Calu3 (cell line): ENCODE results near the gene CDH5. TPM values are rescaled to one million over a fixed set of nuclear protein-coding genes. Genes with fewer than 3 reads are reported as not detected.

Experiments
- BruUV-seq: library from RNA; stranded (reverse); fragments of 400-500 nt; replicated peaks from 2 replicates; lab custom pipeline; 2021; lab: Mats Ljungman, UMichigan
- CTCF ChIA-PET: fragments of 300-600 bp; sonication (Branson Sonifier 250); formaldehyde crosslinking; loops from one replicate; lab custom pipeline; 2022; ENCODE audit warnings: antibody characterized with exemption; lab: Charles Lee
- DNase-seq: peaks from one replicate; pipeline ENCODE4 v3.0.0; 2022
- H3K27ac Mint-ChIP-seq: one replicate; pipeline ENCODE4 v1.8.0; 2022; ENCODE audit warnings: mixed read lengths; ENCODE audit not compliant: unreplicated experiment
- H3K27me3 Mint-ChIP-seq: one replicate; pipeline ENCODE4 v1.8.0; 2022; ENCODE audit warnings: mixed read lengths; ENCODE audit not compliant: unreplicated experiment
- H3K36me3 Mint-ChIP-seq: one replicate; pipeline ENCODE4 v1.8.0; 2022; ENCODE audit warnings: mild to moderate bottlenecking, moderate library complexity, mixed read lengths; ENCODE audit not compliant: insufficient read depth, unreplicated experiment
- H3K4me1 Mint-ChIP-seq: one replicate; pipeline ENCODE4 v1.8.0; 2022; ENCODE audit warnings: mild to moderate bottlenecking, low read depth, mixed read lengths; ENCODE audit not compliant: unreplicated experiment
- H3K4me3 Mint-ChIP-seq: one replicate; pipeline ENCODE4 v1.8.0; 2022; ENCODE audit warnings: mild to moderate bottlenecking, low read depth, moderate library complexity, mixed read lengths; ENCODE audit not compliant: unreplicated experiment
- H3K9me3 Mint-ChIP-seq: one replicate; pipeline ENCODE4 v1.8.0; 2022; ENCODE audit warnings: low read depth, mixed read lengths; ENCODE audit not compliant: unreplicated experiment
- CTCF ChIP-seq: fragments of 200-600 bp; IDR thresholded peaks from one replicate; pipeline ENCODE4 v1.8.0; 2022; ENCODE audit warnings: antibody characterized with exemption; ENCODE audit not compliant: unreplicated experiment
- intact Hi-C: fragments of 100-400 bp; cut with micrococcal nuclease; formaldehyde crosslinking; loops from one replicate; pipeline ENCODE4 v1.10.0; 2022; ENCODE audit not compliant: unreplicated experiment
- total RNA-seq: library from RNA; stranded (reverse); gene quantifications from 2 replicates; pipeline ENCODE4 v1.2.3, GENCODE V29; 2022

CDH5 gene
- total RNA-seq, 1 experiment from 2014 or later, result not detected

GRCh38 chr16:66403531-66404145 is 37.1 kb downstream of the CDH5 start:
- peaks cover 38% of the 10 kb centered on the region for H3K27me3 Mint-ChIP-seq
- no peak overlapping the region for H3K4me3 Mint-ChIP-seq
- no peak for TF ChIP-seq CTCF
- H3K9me3 Mint-ChIP-seq, result peaks cover 5% of the 10 kb centered on the region
- BruUV-seq, result no TSS peak
- H3K4me1 Mint-ChIP-seq, result peaks cover 16% of the 10 kb centered on the region
- intact Hi-C loops, result no loop called here
- CTCF ChIA-PET, result no interaction called here
- peaks cover 20% of the 10 kb centered on the region for H3K36me3 Mint-ChIP-seq
- no peak for DNase-seq
- H3K27ac Mint-ChIP-seq, result no peak overlapping the region

- H3K4me3 Mint-ChIP-seq, result no peak overlapping the region
- H3K27ac Mint-ChIP-seq, result no peak overlapping the region
- peaks cover 30% of the 10 kb centered on the region for H3K27me3 Mint-ChIP-seq
- no TSS peak for BruUV-seq
- peaks cover 5% of the 10 kb centered on the region for H3K9me3 Mint-ChIP-seq
- intact Hi-C loops, result loop anchor here (5.0 kb wide), 3 partner anchors 147 to 462 kb away; partner anchors contain the start of genes CKLF and TK2
- no peak for DNase-seq
- CTCF ChIA-PET, result interaction anchor here (0.7 kb wide), 1 partner anchor 1189 kb away, joined by 4 read pairs; no protein-coding TSS in a partner anchor
- no peak for TF ChIP-seq CTCF
- peaks cover 25% of the 10 kb centered on the region for H3K36me3 Mint-ChIP-seq
- peaks cover 31% of the 10 kb centered on the region for H3K4me1 Mint-ChIP-seq
Observed at GRCh38 chr16:66405057-66405783, 38.7 kb downstream of the CDH5 start.

DNA sequence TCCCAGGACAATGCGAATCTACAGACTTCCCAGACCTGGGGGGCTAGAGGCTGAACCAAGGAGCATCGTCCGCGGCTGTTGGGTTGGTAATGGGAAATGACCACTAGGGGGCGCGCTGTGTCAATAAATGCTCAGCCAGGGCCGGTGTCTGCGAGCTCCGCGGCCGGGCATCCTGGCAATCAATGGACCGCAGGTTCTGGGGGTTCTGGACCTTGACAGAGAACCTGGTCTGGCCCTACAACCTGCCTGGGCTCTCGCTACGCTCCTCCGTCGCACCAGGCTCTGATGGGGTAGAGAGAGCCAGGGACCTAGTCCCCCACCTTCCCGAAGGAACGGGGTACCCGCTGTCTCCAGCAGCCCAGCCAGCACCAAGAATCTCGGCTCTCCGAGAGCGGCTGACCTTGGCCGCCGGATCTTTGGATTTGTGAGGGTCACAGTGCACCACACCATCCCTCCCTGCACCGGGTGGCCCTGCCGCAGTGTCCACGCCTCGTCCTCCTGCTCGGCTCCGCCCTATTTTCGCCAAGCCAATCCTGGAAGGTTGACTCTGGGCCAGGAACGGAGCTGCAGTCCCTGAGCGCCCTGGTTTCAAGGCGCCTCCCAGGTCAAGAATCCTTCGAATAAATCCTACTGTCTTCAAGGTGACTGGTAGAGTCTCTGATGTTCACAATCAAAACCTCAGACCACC is 40.2 kb downstream of the CDH5 start:
- no TSS peak for BruUV-seq
- peak overlapping the region; percentile 64 for H3K27ac Mint-ChIP-seq
- peaks cover 35% of the 10 kb centered on the region for H3K4me1 Mint-ChIP-seq
- peaks cover 25% of the 10 kb centered on the region for H3K36me3 Mint-ChIP-seq
- CTCF ChIA-PET, result interaction anchor here (0.6 to 1.8 kb wide), 22 partner anchors 21 to 466 kb away, joined by 3 to 14 read pairs (median 5); partner anchors contain the start of gene CKLF
- peak overlapping the region; percentile 78 for H3K4me3 Mint-ChIP-seq
- intact Hi-C loops, result loop anchor here (1.0 to 5.0 kb wide), 4 partner anchors 77 to 461 kb away; partner anchors contain the start of genes CKLF and TK2
- DNase-seq, result peak; percentile 93
- peak; percentile 93 for TF ChIP-seq CTCF
- H3K27me3 Mint-ChIP-seq, result peaks cover 30% of the 10 kb centered on the region
- H3K9me3 Mint-ChIP-seq, result peaks cover 9% of the 10 kb centered on the region
